ENCODE measurements around the gene CDC34.

Gene CDC34, protein sequence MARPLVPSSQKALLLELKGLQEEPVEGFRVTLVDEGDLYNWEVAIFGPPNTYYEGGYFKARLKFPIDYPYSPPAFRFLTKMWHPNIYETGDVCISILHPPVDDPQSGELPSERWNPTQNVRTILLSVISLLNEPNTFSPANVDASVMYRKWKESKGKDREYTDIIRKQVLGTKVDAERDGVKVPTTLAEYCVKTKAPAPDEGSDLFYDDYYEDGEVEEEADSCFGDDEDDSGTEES

DNA sequence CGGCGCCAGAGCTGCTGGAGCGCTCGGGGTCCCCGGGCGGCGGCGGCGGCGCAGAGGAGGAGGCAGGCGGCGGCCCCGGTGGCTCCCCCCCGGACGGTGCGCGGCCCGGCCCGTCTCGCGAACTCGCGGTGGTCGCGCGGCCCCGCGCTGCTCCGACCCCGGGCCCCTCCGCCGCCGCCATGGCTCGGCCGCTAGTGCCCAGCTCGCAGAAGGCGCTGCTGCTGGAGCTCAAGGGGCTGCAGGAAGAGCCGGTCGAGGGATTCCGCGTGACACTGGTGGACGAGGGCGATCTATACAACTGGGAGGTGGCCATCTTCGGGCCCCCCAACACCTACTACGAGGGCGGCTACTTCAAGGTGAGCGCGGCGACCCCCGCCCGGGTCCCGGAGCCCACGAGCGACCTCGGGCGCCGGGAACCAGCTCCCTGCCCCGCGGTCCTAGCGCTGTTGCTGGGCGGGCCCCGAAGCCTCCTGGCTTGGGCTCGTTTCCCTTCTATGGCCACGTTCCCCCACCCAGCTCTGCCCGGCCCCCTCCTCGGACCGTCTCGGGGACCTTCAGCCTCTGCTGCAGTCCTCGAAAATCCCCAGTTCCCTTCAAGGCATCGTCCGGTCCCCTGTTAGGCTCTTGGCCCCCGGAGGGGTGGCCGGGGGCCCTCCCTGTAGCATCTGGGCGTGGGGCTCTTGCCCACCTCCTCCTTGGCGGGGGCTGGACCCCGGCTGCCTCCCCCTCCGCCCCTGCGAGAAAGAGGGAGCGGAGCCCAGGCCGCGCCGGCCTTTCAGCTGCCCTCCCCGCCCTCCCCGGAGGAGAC lies at the start of gene CDC34:
CDC34 (plus strand) TSS at position 8 of the 808 bp plus-strand sequence; CDS start at position 180, 172 bp downstream.
- no peak for DNase-seq (ENCODE audit: low read depth)

DNA sequence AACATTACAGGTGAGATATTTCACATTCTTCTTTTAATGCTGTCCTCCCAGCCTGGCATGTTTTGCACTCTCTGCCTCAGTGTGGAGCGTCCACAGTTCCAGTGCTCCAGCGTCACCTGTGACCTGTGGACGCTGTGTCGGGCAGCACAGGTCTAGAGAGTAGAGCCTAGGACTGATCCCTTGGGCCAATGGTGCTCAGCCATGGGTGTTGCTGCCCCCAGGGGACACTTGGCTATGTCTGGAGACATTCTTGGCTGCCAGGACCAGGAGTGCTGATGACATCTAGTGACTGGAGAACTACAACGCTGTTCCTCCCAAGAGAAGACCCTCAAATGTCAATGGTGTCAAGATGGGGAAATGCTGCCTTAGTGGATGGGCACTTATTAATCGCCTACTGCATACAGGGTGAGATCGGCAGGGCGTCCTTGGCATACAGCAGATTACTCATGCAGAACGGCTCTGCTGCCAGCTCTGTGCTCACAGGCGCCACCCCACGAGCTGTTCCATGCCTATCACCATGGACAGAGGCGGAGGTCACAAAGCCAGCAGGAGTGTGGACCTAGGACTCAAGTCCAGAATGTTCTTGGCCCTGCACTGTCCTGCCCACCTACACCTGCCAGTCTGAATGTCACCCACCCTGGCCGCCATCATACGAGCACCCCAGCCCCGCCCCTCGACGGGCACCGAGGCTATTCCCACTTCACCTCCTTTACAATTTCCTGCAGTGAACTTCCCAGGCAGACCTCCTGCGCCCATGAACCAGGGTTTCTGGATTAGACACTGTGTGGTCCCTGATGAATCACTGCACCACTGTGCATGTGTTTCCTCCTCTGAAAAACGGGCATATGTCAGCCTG lies 49.1 kb upstream of the CDC34 start:
- DNase-seq (ENCODE audit: low read depth) = no peak

DNA sequence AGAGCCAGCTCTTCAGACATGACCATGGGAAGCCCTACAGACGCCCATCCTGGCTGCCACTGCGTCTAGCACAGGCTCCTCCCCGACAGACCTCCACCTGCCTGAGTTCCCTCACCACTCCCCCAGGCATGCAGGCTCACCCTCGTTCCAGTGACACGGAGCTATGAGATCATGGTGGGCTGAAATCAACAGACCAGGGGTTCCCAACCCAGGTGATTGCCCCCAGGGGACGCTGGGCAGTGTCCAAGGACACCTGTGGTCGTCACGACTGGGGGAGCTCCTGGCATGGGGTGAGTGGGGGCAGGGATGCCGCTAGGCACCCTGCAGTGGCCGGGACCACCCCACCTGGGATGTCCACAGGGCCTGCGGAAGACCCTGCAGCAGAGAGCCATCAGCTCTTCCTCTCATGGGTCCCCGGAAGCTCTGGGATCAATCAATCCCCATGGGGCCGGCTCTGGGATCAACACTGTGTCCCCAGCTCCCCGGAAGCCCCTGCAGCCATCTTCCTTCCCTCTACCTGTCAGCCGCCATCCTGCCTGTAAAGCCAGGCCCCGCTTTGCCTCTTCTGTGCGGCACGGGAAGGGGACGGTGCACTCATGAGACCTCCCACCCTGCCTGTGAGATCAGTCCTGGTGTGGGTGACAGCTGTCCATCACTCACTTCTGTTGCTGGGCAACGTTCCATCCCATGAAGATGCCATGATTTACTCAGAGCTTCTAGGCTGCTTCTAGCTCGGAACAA lies 48.1 kb upstream of the CDC34 start:
- no peak for DNase-seq (ENCODE audit: low read depth)

DNA sequence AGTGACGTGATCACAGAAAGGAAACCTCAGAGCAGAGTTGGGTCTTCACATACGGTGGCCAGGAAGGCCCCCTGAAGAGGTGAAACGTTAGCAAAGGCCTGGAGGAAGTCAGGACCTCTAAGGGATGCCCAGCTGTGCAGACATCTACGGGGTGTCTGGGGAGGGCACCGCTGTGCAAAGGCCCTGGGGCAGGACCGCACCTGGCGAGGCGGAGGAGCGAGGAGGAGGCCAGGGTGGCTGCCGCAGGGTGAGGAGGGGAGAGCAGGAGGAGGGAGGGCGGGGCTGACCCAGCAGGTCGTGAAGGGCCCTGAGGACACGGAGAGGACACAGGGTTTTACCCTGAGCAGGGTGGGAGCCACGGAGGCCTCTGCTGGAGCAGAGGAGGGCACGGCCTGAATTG lies 47.1 kb upstream of the CDC34 start:
- no peak for DNase-seq (ENCODE audit: low read depth)

DNA sequence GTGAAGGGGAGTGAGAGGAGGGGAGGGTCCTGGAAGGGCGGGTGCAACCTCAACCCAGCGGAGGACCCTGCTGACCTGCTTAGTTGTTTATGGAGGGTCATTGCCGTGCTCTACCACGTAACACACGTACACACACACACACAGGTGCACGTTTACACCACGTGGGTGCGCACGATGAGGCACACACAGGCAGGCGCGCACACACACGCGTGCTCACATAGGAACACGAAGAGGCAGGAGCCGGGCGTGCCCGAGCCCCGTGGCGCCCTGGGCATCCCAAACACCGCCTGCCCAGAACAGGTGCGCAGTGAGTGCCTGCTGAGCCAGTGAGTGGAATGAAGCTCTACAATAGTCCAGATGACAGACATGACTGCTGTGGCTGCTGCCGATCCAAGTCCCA lies 46.5 kb upstream of the CDC34 start:
- no peak for DNase-seq (ENCODE audit: low read depth)

DNA sequence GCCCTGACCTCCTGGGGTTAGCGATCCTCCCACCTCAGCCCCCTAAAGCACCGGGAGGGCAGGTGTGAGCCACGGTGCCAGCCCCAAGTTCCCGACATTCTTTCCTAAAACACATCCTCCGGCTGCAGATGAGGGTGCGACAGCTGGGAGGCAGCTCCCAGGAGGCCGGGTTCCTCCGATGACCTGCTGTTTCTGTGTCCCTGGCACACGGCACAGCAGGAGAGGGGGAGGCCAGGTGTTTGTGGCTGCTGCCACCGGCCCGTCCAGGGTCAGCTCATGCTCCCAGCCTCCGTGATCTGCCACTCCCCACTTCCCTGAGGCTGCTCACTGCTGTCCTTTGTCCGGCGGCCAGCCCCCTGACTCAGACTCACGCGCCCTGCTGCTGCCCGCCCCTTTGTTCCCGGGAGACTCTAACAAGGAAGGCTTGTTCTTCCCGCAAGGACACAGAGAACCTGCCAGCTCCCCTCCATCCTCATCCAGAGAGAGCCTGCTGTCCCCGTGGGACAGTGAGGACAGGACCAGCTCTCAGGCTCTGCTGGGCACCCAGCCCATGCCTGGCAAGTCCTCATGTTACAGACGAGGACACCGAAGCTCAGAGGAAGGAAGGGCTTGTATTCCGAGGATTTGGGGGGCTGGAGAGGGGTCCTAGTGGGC lies 45.9 kb upstream of the CDC34 start:
- DNase-seq (ENCODE audit: low read depth) = no peak

DNA sequence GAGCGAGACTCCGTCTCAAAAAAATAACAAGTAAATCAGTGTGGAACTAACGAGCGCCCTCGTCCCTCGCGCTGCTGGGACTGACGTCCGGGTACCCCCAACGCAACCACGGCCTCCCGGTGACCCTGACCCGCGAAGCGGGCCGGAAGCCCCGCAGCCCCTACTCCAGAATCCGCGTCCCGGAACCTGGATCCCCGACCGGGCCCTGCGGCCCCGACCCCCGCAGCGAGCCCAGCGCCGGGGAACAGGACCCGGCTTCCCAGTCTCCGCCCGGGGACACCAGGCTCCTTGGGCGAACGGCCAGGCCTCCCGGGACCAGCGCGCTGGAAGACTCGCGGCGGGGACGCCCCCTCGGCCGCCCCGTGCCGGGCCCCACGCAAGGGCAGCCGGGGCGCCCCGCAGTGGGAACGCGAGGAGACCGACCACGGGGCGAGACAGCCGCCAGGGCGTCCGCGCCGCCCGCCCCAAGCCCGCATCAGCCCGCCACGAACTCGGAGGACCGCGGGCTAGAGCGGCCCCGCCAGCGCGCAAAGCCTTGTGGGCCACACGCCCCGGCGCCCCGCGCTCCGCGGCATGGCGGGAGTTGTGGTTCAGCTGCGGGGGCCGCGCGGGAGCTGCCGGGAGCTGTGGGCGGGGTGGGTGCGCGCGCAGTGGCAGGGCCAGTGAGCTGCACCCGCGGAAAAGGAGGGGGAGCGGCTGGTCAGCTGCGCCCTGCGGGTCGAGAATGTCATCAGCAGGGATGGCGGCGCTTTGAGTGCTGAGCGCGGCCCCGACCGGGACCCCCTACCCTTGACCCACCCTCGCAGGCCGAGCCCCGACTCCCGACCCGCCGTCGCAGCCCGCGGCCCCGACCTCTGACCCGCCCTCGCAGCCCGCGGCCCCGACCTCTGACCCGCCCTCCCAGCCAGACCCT lies 42.8 kb upstream of the CDC34 start:
- DNase-seq (ENCODE audit: low read depth) = peak; percentile 63

DNA sequence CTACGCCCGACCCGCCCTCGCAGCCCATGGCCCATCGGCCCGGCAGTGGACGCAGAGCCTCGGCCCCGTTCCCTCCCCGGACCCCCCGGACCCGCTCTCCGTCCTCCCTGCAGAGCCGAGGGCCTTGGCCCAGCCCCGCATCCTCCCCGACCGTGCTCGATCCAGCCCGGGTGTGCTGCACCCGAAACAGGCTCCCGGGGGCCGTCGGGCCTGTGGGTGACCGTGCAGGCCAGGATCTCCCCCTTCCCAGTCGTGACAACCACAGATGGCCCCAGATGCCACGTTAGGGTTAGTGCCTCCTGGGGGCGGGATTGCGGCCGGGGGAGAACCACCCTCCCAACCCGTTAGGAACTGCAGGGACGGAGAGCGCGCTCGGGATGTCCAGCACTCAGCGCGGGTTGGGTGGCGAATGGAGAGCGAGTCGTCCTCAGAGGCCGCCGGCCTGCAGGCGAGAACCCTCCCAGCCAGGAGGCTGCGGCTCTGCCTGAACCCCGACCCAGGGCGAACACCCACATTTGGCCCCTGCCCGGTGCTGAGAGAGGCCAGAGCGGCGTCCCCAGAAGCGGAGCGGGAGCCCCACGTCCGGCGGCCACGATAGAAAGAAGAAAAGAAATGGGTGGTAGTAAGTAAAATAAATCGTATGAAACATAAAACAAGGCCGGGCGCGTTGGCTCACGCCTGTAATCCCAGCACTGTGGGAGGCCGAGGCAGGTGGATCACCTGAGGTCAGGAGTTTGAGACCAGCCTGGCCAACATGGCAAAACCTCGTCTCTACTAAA lies 42.0 kb upstream of the CDC34 start:
- no peak for DNase-seq (ENCODE audit: low read depth)

DNA sequence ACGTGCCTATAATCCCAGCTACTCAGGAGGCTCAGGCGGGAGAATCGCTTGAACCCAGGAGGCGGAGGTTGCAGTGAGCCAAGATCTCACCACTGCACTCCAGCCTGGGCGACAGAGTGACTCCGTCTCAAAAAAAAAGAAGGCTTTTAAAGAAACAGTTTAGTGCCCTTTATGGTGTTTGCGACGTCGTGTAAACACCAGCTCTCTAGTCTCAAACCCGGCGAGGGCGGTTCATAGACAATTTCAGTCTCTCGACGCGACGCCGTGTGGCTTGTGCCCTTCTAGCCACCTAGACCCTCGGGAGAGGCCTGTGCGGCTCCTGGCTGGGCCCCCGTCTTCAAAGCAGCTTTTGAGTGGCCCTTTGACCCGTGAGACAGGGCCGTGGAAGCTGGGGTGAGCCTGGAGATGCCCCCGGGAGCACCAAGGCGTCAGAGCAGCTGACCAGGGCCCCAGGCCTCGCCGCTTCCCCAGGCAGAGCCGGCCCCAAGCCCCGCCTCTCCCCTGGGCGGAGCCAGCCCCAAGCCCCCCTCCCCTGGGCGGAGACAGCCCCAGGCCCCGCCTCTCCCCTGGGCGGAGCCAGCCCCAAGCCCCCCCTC lies 40.3 kb upstream of the CDC34 start:
- no peak for DNase-seq (ENCODE audit: low read depth)

DNA sequence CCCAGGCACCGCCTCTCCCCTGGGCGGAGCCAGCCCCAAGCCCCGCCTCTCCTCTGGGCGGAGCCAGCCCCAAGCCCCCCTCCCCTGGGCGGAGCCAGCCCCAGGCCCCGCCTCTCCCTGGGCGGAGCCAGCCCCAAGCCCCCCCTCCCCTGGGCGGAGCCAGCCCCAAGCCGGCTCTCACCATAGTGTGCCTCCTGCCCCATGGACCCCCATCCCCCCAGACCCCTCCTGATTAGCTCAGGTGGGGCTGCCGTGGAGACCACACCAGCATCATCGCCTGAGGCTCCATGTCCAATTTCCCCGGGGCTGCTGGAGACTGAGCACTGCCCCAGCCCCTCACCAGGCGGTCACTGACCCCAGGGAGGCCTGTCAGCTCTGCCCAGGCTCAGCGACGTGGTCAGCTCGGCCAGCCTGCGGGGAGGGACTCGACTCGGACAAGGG lies 39.4 kb upstream of the CDC34 start:
- DNase-seq (ENCODE audit: low read depth) = no peak

DNA sequence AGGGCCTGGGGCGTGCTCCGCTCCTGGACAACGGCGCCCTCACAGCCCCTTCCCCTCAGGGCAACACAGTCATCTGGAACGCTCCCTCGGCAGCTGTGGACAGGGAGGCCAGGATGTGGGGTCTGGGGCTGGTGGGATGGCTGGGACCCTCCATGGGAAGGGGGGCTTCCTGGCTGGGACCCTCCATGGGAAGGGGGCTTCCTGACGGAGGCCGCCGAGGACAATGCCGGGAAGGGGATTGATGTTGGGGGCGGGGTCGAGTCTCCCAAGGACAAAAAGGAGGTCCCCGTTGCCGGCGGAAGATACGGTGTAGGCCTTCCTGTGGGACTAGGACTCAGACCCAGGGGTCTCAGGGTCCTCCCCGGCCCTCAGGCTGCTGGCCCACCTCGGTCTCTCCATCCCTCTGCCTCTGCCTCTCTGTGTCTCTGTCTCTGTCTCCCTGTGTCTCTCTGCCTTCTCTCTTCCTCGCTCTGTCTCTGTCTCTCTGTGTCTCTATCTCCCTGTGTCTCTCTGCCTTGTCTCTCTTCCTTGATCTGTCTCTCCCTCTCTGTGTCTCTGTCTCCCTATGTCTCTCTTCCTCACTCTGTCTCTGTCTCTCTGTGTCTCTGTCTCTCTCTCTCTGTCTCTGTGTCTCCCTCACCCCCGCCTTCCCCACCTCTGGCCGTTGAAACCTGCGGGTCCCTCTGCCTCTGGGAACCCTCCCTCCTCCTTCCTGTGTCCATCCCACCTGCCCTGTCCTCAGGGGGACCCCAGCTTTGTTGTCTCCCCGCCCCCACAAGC lies 38.0 kb upstream of the CDC34 start:
- DNase-seq (ENCODE audit: low read depth) = no peak

DNA sequence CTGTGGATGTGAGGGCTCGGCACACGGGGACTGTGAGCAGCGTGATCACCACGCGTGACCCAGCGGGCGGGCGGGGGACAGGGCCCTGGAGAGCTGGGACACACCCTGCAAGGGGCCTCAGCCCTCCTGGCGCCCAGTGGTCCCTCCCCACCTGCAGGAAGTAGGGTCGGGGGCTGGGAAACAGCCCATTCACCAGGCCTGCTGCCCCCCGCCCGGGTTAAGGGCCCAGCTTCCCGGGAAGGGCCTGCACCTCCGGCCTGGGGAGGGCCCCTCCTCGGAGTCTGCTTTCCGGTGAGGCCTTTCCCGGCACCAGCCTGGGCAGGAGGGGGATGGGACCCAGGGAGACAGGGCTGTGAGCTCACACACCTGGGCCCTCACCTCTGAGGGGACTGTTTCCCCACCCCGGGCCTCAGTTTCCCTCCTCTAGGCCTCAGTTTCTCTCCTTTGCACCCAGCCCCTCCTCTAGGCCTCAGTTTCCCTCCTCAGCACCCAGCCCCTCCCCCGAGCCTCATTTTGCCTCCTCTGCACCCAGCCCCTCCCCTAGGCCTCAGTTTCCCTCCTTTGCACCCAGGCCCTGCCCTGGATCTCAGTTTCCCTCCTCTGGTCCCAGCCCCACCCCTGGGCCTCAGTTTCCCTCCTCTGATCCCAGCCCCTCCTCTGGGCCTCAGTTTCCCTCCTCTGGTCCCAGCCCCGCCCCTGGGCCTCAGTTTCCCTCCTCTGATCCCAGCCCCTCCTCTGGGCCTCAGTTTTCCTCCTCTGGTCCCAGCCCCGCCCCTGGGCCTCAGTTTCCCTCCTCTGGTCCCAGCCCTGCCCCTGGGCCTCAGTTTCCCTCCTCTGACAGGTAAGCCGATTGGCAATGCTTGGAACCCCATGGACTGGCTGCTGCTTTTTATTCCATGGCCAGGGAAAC lies 37.1 kb upstream of the CDC34 start:
- no peak for DNase-seq (ENCODE audit: low read depth)

DNA sequence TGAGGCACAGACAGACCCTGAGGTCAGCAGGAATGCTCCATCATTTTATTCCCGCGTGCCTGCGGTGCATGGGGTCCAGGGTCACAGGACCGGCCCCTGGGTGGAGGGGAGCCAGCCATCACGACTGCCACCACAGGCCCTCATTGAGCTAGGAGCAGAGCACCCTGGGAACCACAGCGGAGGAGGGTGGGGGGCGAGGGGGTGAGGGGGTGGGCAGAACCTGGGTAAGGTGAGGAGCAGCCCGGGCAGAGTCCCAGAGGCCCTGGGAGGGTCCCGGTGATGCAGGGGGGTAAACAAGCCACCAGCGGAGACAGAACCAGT lies 36.5 kb upstream of the CDC34 start:
- no peak for DNase-seq (ENCODE audit: low read depth)

DNA sequence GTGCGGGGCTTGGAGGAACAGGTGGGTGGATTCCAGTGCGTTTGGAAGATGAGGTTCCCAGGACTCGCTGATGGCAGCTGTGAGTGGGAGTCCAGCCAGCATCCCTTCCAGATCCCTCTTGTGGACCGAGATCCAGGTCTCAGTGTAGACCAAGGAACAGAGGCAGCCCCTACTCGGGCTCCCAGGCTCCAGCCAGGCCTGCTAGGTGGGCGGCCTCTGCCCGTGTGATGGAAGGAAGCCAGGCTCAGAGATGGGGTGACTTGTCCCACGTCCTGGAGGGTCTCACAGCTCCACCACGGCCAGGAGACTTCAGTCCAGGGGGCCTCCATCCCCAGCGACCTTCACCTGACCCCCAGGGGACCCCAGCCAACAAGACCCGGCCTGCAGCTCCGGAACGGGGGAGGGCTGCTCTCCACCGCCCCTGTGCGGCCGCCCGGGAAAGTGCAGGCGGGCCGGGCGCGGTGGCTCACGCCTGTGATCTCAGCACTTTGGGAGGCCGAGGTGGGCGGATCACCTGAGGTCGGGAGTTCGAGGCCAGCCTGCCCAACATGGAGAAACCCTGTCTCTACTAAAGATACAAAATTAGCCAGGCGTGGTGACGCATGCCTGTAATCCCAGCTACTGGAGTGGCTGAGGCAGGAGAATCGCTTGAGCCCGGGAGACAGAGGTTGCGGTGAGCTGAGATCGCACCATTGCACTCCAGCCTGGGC lies 36.0 kb upstream of the CDC34 start:
- no peak for DNase-seq (ENCODE audit: low read depth)

DNA sequence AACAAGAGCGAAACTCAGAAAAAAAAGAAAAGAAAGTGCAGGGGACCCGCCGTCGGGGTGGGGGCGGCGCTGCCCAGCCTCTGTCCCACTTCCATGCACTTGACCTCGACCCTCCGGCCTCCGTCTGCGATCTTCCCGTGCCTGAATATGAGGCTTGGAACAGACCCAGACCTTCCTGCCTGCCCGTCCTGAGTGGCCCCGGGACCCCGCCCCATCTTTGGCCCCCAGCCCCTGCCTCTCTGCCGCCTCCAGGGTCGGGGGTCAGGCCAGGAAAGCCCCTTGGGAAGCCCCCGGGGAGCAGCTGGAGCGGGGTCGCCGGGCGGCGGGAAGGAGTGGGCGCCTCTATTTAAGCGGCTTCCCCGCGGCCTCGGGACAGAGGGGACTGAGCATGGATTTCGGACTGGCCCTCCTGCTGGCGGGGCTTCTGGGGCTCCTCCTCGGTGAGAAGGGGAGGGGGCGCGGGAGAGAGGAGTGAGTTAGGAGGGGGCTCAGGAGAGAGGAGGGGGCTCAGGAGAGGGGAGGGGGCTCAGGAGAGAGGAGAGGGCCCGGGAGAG lies 35.4 kb upstream of the CDC34 start, which contains the start of gene MADCAM1:
MADCAM1 (plus strand) TSS at position 375 of the 554 bp plus-strand sequence; CDS start at position 389, 14 bp downstream.
- no peak for DNase-seq (ENCODE audit: low read depth)

DNA sequence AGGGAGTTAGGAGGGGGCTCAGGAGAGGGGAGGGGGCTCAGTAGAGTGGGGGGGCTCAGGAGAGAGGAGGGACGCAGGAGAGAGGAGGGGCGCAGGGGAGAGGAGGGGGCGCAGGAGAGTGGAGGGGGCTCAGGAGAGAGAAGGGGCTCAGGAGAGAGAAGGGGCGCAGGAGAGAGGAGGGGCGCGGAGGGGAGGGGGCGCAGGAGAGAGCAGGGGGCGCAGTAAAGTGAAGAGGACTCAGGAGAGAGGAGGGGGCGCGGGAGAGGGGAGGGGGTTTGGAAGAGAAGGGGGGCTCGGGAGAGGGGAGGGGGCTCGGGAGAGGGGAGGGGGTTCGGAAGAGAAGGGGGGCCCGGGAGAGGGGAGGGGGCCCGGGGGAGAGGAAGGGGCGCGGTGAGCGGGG lies 34.6 kb upstream of the CDC34 start:
- DNase-seq (ENCODE audit: low read depth) = no peak
